SHP77 (cell line): ENCODE measurements around the gene BTBD17.

Experiments
- DNase-seq, 2 experiments: peaks; one replicate each; lab custom pipeline; 2025; lab: John Stamatoyannopoulos, UW

Gene BTBD17

DNA sequence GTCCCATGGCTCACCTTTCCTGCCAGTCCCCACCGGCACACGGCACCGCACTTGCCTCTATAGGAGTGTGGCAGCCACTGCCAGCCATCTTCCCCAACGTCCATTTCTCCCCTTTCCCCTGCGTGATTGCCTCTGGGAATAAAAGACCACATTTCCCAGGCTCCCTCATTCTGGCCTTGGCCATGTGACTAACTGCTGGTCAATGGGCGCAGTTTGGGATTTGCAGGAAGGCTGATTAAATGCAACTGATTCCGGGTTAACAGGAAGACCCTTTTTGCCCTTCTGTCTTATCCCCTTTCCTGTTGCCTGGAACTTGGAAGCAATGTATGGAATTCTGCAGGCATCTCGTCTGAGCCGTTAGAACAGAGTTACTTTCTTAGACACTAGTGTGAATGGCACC lies 3.0 kb downstream of the BTBD17 start:
- DNase-seq, result no peak

DNA sequence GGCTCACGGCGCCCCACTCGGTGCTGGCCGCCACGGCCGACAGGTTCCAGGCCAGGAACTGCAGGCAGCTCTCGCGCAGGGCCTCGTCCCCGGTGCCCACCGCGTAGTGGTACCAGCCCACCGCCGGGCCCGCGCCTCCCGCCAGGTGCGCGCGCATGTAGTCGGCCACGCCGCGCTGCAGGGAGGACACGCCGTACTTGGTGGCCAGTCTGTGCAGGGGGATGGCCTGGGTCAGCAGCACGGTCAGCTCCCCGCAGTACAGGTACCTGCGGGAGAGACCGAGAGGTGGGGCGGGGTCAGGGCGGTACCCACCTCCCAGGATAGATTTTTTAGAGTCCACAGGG lies 4.2 kb downstream of the BTBD17 start:
- no peak for DNase-seq

DNA sequence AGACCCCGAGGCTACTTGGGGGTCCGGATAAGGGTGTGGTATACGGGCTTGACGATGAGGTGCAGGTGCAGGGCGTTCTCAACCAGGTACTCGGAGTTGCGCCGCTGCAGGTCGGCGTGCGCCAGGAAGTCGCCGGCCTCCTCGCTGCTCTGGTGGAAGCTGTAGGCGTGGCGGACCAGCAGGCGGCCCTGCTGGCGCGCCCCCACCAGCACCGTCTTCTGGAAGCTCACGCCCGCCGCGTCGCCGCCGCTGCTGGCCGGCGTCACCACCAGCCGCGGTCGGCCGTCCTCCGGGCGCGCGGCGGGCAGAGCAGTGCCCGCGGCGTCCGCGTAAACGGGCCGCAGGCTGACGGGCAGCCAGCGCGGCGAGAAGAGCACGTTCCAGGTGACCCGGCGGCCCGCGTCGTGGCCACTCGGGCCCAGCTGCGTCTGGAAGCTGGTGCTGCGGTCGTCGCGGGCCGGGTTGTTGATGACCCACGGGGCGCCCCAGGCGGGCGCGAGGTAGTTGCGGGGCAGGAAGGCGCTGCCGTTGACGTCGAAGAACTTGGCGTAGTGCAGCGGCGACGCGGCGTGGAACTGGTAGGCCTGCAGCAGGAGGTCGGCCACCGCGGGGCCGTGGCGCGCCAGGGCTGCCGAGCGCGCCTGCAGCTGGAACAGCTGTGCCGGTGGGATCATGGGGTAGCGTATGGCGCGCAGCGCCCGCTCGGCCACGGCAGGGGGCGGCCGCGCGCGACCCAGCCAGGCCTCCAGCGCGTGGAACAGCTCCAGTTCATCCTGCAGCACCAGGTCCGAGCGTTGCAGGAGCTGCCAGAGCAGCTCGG lies 4.8 kb downstream of the BTBD17 start:
- DNase-seq, result no peak

DNA sequence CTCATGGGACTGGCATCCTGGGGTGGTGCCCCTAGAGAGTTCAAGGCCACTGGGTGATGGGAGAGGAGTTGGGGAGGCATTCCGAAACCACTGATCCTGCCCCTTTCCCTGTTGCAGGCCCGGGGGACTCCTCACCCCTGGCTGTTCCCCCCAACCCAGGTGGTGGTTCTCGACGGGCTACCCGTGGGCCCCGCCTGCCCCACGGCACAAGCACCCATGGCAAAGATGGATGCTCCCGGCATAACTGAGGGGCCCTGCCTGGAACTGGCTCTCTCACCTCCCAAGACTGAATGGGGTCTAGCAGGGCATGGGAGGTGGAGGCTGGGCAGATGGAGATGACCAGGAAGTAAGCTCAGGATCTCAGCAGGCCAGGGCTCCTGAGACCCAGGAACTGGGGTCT lies 6.6 kb downstream of the BTBD17 start:
- no peak for DNase-seq

DNA sequence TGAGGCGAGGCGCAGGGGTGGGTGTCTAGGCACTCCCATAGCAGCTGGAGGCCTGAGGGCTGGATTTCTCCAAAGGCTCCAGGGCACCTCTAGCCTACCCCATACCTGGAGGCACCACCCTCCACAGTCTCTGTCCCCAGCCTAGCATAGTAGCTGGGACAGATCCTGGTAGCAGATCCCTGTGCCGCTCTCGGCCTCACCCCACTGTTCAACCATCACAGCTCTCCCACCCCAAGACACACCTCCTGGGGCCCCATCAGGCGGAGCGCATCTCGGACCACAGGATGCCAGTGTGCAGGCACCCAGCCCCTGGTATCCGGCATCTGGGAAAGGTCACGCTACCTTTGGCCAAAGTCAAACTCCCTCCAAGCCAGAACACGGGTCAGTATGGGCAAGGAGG lies 7.1 kb downstream of the BTBD17 start:
- no peak for DNase-seq

DNA sequence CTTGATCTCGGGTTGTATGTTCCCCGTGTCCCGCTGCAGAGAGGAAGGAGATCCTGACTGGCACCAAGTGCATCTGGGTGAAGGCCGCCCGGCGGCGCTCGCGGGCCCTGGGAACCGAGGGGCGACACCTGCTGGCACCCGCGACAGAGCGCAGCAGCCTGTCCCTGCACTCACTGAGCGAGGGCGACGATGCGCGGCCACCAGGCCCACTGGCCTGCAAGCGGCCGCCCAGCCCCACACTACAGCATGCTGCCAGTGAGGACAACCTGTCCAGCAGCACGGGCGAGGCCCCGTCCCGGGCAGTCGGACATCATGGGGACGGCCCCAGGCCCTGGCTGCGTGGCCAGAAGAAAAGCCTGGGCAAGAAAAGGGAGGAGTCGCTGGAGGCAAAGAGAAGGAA lies 7.5 kb downstream of the BTBD17 start:
- DNase-seq, result no peak

DNA sequence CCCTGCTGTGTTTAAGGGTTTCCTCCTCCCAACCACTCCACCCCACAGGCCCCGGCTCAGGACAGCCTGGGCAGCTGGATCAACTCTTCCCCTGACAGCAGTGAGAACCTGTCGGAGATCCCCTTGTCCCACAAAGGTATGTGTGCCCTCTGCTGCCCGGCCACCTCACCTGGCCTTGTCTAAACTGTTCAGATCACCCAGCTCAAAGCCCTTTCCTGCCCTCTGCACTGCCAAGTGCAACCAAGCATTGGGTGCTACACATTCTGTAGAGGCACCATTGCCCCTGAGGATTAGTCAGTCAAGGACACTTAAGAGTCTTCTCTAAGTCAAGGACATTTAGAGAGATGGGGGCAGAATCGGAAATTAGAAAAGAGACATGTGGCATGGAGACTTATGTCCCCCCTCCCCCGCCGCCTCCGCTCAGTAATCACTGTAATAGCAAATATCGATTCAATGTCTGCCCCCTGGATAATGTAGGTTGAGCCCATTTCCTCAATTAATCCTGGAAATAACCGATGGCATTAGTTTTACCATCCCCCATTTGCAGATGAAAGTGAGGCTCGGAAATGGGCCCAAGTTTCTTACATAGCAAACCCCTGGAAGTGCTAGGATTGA lies 8.1 kb downstream of the BTBD17 start:
- DNase-seq, result no peak

GRCh38 chr17:74351552-74352210 lies 10.0 kb downstream of the BTBD17 start:
- DNase-seq, result no peak

DNA sequence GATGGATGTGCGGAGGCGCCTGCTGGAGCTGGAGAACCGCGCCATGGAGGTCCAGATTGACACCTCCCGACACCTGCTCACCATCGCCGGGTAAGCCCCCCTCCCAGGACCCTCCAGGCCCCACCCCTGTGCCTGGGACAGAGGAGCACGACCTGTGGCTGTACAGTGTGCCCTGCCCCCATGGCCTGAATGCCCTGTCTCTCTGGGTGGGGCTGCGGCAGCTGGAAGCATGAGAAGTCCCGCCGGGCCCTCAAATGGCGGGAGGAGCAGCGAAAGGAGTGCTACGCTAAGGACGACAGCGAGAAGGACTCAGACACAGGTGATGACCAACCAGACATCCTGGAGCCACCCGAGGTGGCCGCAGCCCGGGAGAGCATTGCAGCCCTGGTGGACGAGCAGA lies 11.2 kb downstream of the BTBD17 start:
- DNase-seq, result no peak

DNA sequence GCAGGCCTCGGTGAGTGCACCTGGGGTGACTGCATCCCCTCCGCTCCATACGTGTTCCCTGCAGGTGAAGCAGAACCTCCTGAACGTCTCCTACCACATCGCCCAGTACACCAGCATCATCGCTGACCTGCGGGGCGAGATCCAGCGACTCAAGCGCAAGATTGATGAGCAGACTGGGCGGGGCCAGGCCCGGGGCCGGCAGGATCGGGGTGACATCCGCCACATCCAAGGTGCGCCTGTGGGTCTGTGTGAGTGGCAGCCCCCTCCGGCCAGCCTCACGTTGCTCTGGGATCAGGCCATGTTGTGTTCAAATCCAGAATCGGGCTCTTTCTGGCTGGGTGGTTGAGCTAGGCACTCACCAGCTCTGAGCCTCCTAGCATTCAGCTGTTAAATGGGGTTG lies 12.5 kb downstream of the BTBD17 start:
- DNase-seq, result no peak

DNA sequence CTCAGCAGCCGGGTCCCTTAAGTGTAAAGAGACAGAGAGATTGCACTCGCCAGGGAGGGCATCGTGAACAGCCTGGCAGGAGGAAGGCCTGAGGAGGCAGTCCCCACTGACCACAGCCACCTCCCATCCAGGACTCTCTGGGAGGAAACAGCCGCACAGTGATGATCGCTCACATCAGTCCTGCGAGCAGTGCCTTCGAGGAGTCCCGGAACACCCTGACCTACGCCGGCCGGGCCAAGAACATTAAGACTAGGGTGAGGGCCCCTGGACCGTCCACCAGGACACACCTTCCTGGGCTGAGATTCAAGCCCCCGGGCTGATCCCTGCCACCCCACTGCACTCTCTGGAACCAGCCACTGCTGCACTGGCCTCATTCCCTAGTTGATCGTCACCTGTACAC lies 14.0 kb downstream of the BTBD17 start:
- no peak for DNase-seq

DNA sequence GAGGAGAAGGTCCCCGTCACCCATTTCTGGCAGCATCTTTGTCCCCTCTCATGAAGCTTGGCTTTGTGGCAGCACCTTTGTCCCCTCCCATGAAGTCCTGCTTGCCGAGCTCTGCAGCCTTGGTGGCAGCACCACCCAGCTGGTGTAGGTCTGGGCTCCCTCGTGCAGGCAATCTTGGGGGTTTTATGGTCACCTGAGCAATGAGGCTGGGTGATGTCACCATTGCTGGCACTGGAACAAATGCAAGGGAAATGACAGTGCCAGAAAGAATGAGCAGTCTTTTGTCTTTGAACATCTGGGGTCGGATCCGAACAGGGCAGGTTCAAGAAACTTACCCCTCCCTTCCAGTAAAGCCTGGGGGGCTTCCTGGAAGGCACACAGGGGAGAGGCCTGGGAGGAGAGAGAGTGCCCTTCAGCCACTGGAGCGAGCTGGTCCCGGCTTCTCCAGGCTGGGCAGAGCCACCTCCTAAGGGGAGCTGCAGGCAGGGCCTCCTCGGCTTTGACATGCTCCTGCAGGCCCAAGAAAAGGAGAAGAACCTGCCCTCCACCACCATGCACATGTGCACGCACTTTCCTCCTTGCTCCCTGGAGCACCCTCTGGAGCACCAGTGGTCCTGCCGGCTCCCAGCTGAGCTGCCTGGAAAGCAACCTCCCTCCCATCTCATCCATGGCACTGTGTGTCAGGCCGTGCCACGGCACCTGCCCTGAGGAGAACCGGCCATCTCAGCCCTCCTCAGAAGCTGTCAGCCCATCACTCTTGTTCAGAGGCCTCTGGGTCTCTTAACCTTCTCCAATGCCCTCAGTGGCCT lies 16.0 kb downstream of the BTBD17 start:
- no peak for DNase-seq

GRCh38 chr17:74344658-74345057 lies 17.0 kb downstream of the BTBD17 start:
- DNase-seq, result no peak

GRCh38 chr17:74343526-74344284 lies 18.0 kb downstream of the BTBD17 start:
- DNase-seq, result no peak

GRCh38 chr17:74343121-74343520 lies 18.5 kb downstream of the BTBD17 start:
- DNase-seq, result no peak

- no peak for DNase-seq
Measured at GRCh38 chr17:74342224-74342623, 19.4 kb downstream of the BTBD17 start.

DNA sequence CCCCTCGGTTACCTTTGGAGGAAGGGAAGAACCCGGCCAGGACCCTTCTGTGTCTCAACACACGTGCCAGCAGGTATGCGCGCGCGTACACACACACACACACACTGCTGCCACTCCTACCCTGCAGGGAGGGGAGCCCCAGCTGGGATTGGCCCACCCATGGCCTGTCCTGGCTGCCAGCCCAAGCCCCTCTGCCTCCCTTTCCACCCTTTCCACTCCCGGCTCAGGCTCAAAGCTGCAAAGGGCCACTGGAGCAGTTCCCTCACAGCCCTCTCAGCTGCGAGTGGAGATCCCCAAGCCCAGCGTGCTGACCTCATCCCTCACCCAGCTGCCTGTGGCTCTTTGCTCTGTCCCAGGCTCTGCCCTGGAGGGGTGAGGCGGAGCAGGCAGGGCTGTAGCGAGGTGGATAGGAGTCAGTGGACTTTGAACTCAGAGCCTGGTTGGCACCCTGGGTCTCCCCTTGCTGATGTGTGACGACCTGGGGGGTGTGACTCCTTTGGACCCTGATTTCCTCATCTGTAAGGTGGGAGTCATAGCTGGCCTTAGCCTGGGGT lies 21.1 kb downstream of the BTBD17 start:
- peak; percentile 66 to 78 for DNase-seq

- DNase-seq, result peak; percentile 67 to 76
Measured at GRCh38 chr17:74339537-74340195, 22.0 kb downstream of the BTBD17 start.

DNA sequence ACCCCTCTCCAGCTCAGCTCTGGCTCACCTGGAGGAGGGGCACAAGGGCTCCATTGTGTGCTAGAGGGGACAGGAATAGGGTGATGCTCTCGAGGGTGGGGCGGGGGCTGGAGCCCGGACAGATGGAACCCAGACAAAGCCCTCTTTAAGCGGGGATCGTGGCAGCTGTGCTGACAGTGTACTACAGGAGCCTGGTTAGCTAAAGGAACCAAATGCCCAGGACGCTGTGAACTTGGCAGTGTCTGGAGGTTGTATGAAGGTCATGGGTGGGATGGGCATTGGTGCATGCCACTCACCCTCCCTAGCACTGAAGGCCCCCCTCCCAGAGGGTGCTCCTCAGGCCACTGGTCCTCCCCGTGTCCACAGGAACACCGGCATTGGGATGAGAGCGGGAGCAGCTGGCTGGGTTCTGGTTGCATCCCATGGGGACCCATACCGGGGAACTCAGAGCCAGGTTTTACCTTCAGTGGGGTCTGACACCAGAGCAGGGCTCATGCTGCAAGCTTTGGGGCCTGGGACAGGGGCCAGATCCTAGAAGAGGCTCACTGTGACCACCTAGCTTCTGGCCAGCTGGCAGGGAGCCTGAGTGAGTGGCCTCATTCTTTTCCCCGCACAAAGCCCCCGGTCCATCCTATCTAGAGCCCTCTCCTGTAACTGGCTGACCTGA lies 23.7 kb downstream of the BTBD17 start:
- DNase-seq, result peak; percentile 60 to 67

DNA sequence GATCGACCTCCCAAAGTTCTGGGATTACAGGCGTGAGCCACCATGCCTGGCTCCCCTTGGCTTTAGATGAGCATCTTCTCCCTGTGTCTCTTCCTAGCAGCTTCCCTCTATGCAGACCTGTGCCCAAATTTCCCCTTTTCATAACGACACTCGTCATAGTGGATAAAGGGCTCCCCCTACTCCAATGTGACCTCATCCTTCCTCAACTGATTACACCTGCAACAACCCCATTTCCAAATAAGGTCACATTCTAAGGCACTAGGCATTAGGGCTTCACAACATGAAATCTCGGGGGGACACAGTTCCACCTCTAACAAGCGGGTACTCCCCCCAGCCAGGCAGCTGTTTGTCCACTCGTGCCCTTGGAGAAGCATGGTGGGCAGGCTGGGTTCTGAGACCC lies 25.4 kb downstream of the BTBD17 start:
- DNase-seq, result no peak
